ENCODE results near the gene SLC28A1. TPM values are rescaled to one million over a fixed set of nuclear protein-coding genes. Genes with fewer than 3 reads are reported as not detected.

The SLC28A1 gene
- total RNA-seq, 3 donors from 2014 or later (not counting 1 experiment from before 2014, with no cell fraction given): not detected

DNA sequence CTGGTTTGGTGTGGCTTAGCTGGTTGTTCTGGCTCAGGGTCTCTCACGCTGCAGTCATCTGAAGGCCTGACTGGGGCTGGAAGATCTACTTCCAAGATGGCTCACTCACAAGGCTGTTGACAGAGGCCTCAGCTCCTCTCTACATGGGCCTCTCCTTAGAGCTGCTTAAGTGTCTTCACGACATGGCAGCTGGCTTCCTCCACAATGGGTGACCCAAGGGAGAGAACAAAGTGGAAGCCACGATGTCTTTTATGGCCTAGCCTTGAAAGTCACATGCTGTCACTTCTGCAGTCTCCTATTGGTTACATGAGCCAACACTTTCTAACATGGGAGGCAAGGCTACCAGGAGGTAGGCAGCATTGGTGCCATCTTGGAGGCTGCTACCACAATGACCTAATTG, 83.8 kb downstream of the SLC28A1 start:
- Mint-ChIP-seq H3K9me3 (no peaks in the 10 kb centered on the region), H3K27me3 (ENCODE audit: low read depth in 2 of 2) (peaks cover 7 to 10% of the 10 kb centered on the region in 2 donors), H3K4me3 (no peak overlapping the region), H3K4me1 (no peaks in the 10 kb centered on the region), H3K36me3 (no peaks in the 10 kb centered on the region), H3K27ac (no peak overlapping the region)
- TF ChIP-seq, protein P1, sequence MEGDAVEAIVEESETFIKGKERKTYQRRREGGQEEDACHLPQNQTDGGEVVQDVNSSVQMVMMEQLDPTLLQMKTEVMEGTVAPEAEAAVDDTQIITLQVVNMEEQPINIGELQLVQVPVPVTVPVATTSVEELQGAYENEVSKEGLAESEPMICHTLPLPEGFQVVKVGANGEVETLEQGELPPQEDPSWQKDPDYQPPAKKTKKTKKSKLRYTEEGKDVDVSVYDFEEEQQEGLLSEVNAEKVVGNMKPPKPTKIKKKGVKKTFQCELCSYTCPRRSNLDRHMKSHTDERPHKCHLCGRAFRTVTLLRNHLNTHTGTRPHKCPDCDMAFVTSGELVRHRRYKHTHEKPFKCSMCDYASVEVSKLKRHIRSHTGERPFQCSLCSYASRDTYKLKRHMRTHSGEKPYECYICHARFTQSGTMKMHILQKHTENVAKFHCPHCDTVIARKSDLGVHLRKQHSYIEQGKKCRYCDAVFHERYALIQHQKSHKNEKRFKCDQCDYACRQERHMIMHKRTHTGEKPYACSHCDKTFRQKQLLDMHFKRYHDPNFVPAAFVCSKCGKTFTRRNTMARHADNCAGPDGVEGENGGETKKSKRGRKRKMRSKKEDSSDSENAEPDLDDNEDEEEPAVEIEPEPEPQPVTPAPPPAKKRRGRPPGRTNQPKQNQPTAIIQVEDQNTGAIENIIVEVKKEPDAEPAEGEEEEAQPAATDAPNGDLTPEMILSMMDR (IDR thresholded peaks at IDR 0.05): no peak
- no peak overlapping the region for H3K4me3 ChIP-seq (ENCODE audit: low read length)
- DNase-seq (no peak), ATAC-seq (no peak)
- H3K9me3 ChIP-seq (ENCODE audit: control insufficient read depth, insufficient read depth, low read length): no peaks in the 10 kb centered on the region
- intact Hi-C loops (cut with micrococcal nuclease): no loop called here
- WGBS (ENCODE audit: insufficient coverage): 92% methylated on average over 3 of the region's 3 CpGs
- no peak overlapping the region for H3K27ac ChIP-seq (ENCODE audit: low read length)
- no peaks in the 10 kb centered on the region for H3K4me1 ChIP-seq (ENCODE audit: control insufficient read depth, insufficient read depth, low read length)
- no peaks in the 10 kb centered on the region for H3K27me3 ChIP-seq (ENCODE audit: control insufficient read depth, insufficient read depth, low read length)
- no peaks in the 10 kb centered on the region for H3K36me3 ChIP-seq (ENCODE audit: control insufficient read depth, insufficient read depth, low read length)

DNA sequence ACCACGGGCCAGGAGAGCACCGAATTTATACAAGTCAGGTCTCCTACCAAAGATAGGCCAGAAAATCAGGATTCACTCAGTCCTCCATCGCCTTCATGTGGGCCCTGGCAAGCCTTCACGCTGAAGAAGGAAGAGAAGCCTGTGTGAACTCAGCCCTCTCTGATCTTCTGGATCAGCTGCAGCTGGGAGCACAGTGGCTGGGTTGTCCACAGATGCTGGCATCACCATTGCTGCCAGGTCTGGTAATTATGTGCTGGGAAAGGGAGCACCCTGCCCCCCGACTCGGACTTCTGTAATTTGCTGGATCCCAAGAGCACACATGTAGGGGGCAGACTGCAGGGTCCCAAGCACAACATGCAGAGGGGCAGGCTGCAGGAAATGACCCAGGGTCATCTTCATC, 84.8 kb downstream of the SLC28A1 start:
- intact Hi-C loops (cut with micrococcal nuclease): no loop called here
- 80% methylated on average over 6 of the region's 6 CpGs for WGBS (ENCODE audit: insufficient coverage)
- Histone ChIP-seq H3K4me1 (ENCODE audit: control insufficient read depth, insufficient read depth, low read length) (no peaks in the 10 kb centered on the region), H3K9me3 (ENCODE audit: control insufficient read depth, insufficient read depth, low read length) (no peaks in the 10 kb centered on the region), H3K27ac (ENCODE audit: low read length) (no peak overlapping the region), H3K4me3 (ENCODE audit: low read length) (no peak overlapping the region), H3K36me3 (ENCODE audit: control insufficient read depth, insufficient read depth, low read length) (no peaks in the 10 kb centered on the region), H3K27me3 (ENCODE audit: control insufficient read depth, insufficient read depth, low read length) (no peaks in the 10 kb centered on the region)
- Mint-ChIP-seq H3K4me3 (no peak overlapping the region), H3K27ac (no peak overlapping the region), H3K36me3 (no peaks in the 10 kb centered on the region), H3K27me3 (ENCODE audit: low read depth in 2 of 2) (peaks cover 0 to 6% of the 10 kb centered on the region in 2 donors), H3K9me3 (no peaks in the 10 kb centered on the region), H3K4me1 (no peaks in the 10 kb centered on the region)
- no peak for ATAC-seq
- no peak for DNase-seq
- TF ChIP-seq, protein P1 (IDR thresholded peaks at IDR 0.05): no peak

DNA sequence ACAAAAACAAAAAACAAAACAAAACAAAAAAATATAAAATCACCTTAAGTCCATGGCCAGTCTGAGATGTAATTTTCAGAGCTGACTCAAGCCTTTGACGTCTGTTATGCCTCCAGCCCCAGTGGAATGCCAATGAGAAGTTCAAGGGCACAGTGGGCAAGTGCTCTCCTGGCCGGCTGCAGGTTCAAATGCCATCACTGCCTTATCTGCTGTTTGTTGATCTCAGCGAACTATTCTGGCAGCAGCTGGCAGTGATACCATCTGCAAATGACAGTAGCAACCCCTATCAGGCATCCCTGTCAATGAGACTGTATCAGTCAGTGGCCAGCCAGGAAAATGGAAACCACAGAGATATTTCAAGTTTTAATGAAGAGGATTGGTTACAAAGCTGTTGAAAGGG, 86.4 kb downstream of the SLC28A1 start:
- H3K4me1 ChIP-seq (ENCODE audit: control insufficient read depth, insufficient read depth, low read length): no peaks in the 10 kb centered on the region
- H3K4me3 ChIP-seq (ENCODE audit: low read length): no peak overlapping the region
- DNase-seq (no peak), ATAC-seq (no peak)
- Mint-ChIP-seq H3K4me1 (no peaks in the 10 kb centered on the region), H3K4me3 (no peak overlapping the region), H3K27me3 (ENCODE audit: low read depth in 2 of 2) (peaks cover 0 to 3% of the 10 kb centered on the region in 2 donors), H3K9me3 (no peaks in the 10 kb centered on the region), H3K27ac (no peak overlapping the region), H3K36me3 (no peaks in the 10 kb centered on the region)
- no peaks in the 10 kb centered on the region for H3K36me3 ChIP-seq (ENCODE audit: control insufficient read depth, insufficient read depth, low read length)
- WGBS (ENCODE audit: insufficient coverage): 77% methylated on average over 3 of the region's 3 CpGs
- TF ChIP-seq, protein P1 (IDR thresholded peaks at IDR 0.05): no peak
- H3K9me3 ChIP-seq (ENCODE audit: control insufficient read depth, insufficient read depth, low read length): no peaks in the 10 kb centered on the region
- H3K27me3 ChIP-seq (ENCODE audit: control insufficient read depth, insufficient read depth, low read length): no peaks in the 10 kb centered on the region
- intact Hi-C loops (cut with micrococcal nuclease): no loop called here
- H3K27ac ChIP-seq (ENCODE audit: low read length): no peak overlapping the region
